Neural crest cell (in vitro differentiated cells): ENCODE results near the gene ITFG1. TPM values are rescaled to one million over a fixed set of nuclear protein-coding genes. Genes with fewer than 3 reads are reported as not detected.

ENCODE experiments used
- DNase-seq: peaks from one replicate; pipeline ENCODE4 v3.0.0; 2021; ENCODE audit warnings: low read depth, mixed read lengths, low spot score
- H3K27ac Mint-ChIP-seq: one replicate; pipeline ENCODE4 v1.8.0; 2021; ENCODE audit warnings: mild to moderate bottlenecking, mixed read lengths; ENCODE audit not compliant: unreplicated experiment
- H3K27me3 Mint-ChIP-seq: 2 replicates; pipeline ENCODE4 v1.8.0; 2021; ENCODE audit warnings: low read depth, mild to moderate bottlenecking, mixed read lengths
- H3K36me3 Mint-ChIP-seq: 2 replicates; pipeline ENCODE4 v1.8.0; 2021; ENCODE audit warnings: low read depth, mild to moderate bottlenecking, mixed read lengths
- H3K4me1 Mint-ChIP-seq: 2 replicates; pipeline ENCODE4 v1.8.0; 2021; ENCODE audit warnings: mixed read lengths
- H3K4me3 Mint-ChIP-seq: one replicate; pipeline ENCODE4 v1.8.0; 2021; ENCODE audit warnings: mild to moderate bottlenecking, mixed read lengths
- H3K9me3 Mint-ChIP-seq: 2 replicates; pipeline ENCODE4 v1.8.0; 2021; ENCODE audit warnings: mixed read lengths
- CTCF ChIP-seq: fragments of 200-600 bp; sonication (generic); conservative IDR thresholded peaks from 2 replicates; pipeline ENCODE4 v1.5.0; 2021; ENCODE audit warnings: antibody characterized with exemption, mild to moderate bottlenecking
- total RNA-seq: library from RNA; stranded (reverse); gene quantifications from 2 replicates; pipeline ENCODE4 v1.2.1, GENCODE V29; 2021

ITFG1 gene
- total RNA-seq, 1 donor from 2014 or later = 30.9 TPM

GRCh38 chr16:47304563-47304962 lies 156.3 kb downstream of the ITFG1 start:
- H3K27me3 Mint-ChIP-seq = no peaks in the 10 kb centered on the region
- no peak overlapping the region for H3K4me3 Mint-ChIP-seq
- no peak for DNase-seq
- H3K36me3 Mint-ChIP-seq = peaks cover 2% of the 10 kb centered on the region
- no peaks in the 10 kb centered on the region for H3K4me1 Mint-ChIP-seq
- TF ChIP-seq CTCF = no peak
- H3K9me3 Mint-ChIP-seq = no peaks in the 10 kb centered on the region
- no peak overlapping the region for H3K27ac Mint-ChIP-seq

- Mint-ChIP-seq H3K27me3 (no peaks in the 10 kb centered on the region), H3K9me3 (peaks cover 14% of the 10 kb centered on the region), H3K4me1 (no peaks in the 10 kb centered on the region), H3K4me3 (no peak overlapping the region), H3K36me3 (peaks cover 25% of the 10 kb centered on the region), H3K27ac (no peak overlapping the region)
- TF ChIP-seq CTCF = no peak
- no peak for DNase-seq
Observed at GRCh38 chr16:47299587-47299986, 161.3 kb downstream of the ITFG1 start.

GRCh38 chr16:47284999-47285398 lies 175.9 kb downstream of the ITFG1 start:
- H3K4me3 Mint-ChIP-seq = no peak overlapping the region
- H3K27ac Mint-ChIP-seq = no peak overlapping the region

GRCh38 chr16:47278306-47278970 lies 182.4 kb downstream of the ITFG1 start:
- no peak for TF ChIP-seq CTCF
- Mint-ChIP-seq H3K27ac (no peak overlapping the region), H3K27me3 (no peaks in the 10 kb centered on the region), H3K4me3 (no peak overlapping the region), H3K36me3 (peaks cover 20% of the 10 kb centered on the region), H3K9me3 (peaks cover 11% of the 10 kb centered on the region), H3K4me1 (no peaks in the 10 kb centered on the region)
- DNase-seq = no peak

More at GRCh38 chr16:47284999-47285398, 175.9 kb downstream of the ITFG1 start:
- TF ChIP-seq CTCF = no peak
- Mint-ChIP-seq H3K27me3 (no peaks in the 10 kb centered on the region), H3K4me1 (no peaks in the 10 kb centered on the region), H3K9me3 (peaks cover 13% of the 10 kb centered on the region), H3K36me3 (peaks cover 32% of the 10 kb centered on the region)
- no peak for DNase-seq

GRCh38 chr16:47276522-47276921 lies 184.3 kb downstream of the ITFG1 start:
- Mint-ChIP-seq H3K4me3 (no peak overlapping the region), H3K9me3 (peaks cover 5% of the 10 kb centered on the region), H3K4me1 (no peaks in the 10 kb centered on the region), H3K27me3 (no peaks in the 10 kb centered on the region), H3K36me3 (peaks cover 18% of the 10 kb centered on the region), H3K27ac (no peak overlapping the region)
- no peak for TF ChIP-seq CTCF
- DNase-seq = no peak
